Stimulated activated CD8-positive, alpha-beta memory T cell treated with anti-CD3 and anti-CD28 coated beads, Interleukin-7, amount 100 ng/mL, for 1 hour (primary cell): ENCODE results near the gene RBL2.
"Not testable (repeated sequence)": the region's sequence is repeated elsewhere in the genome, so short reads cannot be mapped to it uniquely, and the experiment has no call there.

Experiments
- DNase-seq, 2 donors: peaks; one replicate each; pipeline ENCODE4 v3.0.0-alpha.2; 2020; ENCODE audit warnings: low read depth in 2 of 2

Gene RBL2, protein sequence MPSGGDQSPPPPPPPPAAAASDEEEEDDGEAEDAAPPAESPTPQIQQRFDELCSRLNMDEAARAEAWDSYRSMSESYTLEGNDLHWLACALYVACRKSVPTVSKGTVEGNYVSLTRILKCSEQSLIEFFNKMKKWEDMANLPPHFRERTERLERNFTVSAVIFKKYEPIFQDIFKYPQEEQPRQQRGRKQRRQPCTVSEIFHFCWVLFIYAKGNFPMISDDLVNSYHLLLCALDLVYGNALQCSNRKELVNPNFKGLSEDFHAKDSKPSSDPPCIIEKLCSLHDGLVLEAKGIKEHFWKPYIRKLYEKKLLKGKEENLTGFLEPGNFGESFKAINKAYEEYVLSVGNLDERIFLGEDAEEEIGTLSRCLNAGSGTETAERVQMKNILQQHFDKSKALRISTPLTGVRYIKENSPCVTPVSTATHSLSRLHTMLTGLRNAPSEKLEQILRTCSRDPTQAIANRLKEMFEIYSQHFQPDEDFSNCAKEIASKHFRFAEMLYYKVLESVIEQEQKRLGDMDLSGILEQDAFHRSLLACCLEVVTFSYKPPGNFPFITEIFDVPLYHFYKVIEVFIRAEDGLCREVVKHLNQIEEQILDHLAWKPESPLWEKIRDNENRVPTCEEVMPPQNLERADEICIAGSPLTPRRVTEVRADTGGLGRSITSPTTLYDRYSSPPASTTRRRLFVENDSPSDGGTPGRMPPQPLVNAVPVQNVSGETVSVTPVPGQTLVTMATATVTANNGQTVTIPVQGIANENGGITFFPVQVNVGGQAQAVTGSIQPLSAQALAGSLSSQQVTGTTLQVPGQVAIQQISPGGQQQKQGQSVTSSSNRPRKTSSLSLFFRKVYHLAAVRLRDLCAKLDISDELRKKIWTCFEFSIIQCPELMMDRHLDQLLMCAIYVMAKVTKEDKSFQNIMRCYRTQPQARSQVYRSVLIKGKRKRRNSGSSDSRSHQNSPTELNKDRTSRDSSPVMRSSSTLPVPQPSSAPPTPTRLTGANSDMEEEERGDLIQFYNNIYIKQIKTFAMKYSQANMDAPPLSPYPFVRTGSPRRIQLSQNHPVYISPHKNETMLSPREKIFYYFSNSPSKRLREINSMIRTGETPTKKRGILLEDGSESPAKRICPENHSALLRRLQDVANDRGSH

DNA sequence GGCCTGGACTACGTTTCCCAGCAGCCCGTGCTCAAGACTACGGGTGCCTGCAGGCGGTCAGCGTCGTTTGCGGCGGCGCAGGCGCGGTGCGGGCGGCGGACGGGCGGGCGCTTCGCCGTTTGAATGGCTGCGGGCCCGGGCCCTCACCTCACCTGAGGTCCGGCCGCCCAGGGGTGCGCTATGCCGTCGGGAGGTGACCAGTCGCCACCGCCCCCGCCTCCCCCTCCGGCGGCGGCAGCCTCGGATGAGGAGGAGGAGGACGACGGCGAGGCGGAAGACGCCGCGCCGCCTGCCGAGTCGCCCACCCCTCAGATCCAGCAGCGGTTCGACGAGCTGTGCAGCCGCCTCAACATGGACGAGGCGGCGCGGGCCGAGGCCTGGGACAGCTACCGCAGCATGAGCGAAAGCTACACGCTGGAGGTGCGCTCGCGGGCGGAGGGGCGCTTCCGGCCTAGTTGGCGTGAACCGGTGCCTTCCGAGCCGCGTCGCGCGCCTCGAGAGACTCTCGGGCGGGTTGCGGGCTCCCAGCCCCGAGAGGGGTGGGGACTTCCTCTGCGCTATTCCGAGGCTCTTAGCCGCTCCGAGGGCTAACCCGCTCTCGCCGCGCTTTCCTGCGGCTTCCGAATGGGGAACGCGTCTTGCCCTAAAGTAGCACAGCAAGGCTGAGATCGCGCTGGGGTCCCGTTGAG lies at the start of gene RBL2:
RBL2 (plus strand) TSS at position 95 of the 689 bp plus-strand sequence; CDS start at position 181, 86 bp downstream.
- DNase-seq, result peak; percentile 67 to 72

DNA sequence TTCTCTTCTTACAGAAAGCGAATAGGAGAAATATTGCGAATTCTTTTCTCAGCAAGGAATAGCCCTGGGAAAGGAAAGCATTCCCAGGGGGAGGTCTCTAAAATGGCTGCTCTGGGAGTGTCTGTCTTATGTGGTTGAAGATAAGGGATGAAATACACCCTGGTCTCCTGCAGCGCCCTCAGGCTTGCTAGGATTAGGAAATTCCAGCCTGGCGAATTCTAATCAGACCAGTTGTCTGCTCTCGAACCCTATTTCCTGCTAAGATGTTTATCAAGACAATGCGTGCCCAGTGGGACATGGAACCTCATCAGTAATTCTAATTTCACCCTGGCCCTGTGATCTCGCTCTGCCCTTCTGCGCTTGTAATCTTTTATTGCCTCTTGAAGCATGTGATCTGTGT lies 49.7 kb upstream of the RBL2 start:
- not testable (repeated sequence) for DNase-seq

DNA sequence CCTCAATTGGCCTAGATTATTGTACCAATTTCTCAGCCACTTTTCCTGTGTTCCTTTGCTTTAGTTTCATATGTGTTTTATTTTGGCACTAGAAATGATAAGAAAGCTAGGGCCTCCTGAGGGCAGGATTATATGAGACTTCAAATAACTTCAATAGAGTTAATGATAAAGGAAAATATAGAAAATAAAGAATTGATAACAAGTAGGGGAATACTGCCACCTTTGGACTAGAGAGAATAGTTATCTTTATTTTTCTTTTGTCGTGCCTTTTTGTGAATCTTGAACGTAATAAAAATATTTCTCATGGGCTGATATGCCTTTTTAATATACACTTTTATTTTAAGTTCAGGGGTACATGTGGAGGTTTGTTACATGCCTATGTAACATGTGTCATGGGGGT lies 29.3 kb upstream of the RBL2 start:
- no peak for DNase-seq

DNA sequence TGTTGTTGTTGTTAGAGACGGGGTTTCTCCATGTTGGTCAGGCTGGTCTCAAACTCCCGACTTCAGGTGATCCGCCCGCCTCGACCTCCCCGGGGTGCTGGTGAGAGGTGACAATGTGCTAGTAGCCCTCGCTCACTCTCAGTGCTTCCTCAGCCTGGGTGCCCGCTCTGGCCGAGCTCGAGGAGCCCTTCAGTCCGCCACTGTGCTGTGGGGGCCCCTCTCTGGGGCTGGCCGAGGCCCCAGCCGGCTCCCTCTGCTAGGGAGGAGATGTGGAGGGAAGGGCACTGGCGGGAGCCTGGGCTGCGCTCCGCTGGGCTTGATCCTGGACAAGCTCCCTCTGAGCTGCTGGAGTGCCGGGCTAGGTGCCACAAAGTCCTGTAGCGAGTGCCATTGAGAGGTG lies 21.7 kb upstream of the RBL2 start:
- no peak for DNase-seq

DNA sequence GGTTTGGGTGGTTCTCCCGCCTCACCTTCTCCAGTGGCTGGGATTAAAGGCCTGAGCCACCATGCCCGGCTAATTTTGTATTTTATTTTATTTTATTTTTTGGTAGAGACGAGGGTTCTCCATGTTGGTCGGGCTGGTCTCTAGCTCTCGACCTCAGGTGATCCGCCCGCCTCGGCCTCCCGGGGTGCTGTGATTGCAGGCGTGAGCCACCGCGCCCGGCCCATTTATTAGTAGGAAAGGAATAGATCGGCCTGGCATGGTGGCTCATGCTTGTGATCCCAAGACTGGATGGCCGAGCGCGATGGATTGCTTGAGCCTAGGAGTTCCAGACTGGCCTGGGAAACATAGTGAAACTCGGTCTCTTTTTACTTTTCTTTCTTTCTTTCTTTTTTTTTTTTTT lies 20.4 kb upstream of the RBL2 start:
- DNase-seq, result no peak

DNA sequence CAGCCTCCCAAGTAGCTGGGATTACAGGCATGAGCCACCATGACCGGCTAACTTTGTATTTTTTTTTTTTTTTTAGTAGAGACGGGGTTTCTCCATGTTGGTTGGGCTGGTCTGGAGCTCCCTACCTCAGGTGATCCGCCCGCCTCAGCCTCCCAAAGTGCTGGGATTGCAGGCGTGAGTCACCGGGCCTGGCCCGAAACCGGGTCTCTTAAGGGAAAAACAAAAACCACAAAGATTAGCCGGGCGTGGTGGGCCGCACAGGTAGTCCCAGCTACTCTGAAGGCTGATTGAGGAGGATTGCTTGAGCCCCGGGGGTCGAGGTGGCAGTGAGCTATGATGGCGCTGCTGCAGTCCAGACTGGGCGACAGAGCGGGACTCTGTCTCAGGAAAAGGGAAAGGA lies 19.9 kb upstream of the RBL2 start:
- DNase-seq, result no peak

DNA sequence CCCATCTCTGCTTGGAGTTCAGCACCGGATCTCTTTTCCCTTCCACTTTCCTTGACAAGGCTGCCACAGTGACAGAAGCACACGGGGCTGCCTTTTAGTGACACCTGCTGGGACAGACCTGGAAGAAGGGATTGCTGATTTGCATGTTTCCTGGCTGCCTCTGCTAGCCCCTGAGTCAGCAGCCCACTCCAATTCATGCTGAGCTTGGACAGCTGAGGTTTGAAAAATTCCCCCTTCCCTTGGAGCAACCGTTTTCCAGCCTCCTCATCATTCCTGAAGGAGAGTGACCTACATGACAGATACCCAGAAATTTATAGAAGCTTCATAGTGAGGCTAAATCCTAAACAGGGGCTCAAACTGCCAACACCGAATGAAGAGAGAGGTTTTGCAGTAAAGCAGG lies 18.8 kb upstream of the RBL2 start:
- DNase-seq, result no peak

DNA sequence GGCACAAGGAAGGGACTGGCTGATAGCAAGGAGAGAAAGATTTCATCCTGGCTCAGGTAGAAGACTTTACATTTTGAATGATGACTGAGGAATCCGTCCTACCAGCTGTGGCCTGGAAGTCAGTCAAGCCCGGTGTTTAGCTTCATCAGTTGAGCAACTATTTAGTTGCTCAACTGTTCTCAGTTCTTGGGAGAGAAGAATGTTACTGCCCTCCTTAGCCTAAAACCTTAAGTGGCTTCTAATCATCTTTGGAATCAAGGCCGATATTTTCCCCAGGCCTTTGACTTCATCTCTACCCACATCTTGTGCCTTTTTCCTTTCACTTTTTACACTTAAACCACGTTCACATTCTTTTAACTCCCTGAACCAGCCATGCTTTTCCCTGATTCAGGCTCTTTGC lies 17.3 kb upstream of the RBL2 start:
- no peak for DNase-seq

DNA sequence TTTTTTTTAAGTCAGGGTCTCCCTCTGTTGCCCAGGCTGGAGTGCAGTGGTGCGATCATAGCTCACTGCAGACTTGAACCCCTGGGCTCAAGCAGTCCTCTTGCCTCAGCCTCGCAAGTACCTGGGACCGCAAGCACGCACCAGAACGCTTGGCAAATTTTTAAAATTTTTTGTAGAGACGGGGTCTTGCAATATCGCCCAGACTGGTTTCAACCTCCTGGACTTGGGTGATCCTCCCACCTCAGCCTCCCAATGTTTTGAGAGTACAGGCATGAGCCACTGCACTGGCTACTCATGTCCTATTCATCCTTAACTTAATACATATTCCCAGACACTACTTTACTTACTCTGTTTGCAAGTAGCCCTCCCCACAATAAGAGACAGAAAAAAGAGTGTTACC lies 16.3 kb upstream of the RBL2 start:
- no peak for DNase-seq

DNA sequence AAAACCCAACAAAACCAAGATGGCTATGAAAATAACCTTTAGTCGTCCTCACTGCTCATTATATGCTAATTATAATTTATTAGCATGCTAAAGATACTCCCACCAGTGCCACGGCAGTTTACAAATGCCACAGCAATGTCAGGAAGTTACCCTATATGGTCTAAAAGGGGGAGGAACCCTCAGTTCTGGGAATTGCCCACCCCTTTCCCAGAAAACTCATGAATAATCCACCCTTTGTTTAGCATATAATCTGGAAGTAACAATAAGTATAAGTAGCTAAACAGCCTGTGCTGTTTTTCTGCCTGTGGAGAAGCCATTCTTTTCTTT lies 14.9 kb upstream of the RBL2 start:
- DNase-seq, result not testable (repeated sequence)

DNA sequence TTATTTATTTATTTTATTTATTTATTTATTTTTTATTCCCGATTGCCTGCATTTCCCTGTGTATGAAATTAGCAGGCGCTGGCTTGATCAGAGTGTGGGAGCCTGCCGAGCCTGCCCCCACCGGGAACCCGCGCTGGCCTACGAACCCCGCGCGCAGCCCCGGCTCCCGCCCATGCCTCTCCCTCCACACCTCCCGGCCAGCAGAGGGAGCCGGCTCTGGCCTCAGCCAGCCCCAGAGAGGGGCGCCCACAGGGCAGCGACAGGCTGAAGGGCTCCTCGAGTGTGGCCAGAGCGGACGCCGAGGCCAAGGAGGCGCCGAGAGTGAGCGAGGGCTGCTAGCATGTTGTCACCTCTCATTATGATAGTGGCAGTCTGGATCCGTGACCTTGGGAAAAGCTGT lies 13.0 kb upstream of the RBL2 start:
- DNase-seq, result no peak

DNA sequence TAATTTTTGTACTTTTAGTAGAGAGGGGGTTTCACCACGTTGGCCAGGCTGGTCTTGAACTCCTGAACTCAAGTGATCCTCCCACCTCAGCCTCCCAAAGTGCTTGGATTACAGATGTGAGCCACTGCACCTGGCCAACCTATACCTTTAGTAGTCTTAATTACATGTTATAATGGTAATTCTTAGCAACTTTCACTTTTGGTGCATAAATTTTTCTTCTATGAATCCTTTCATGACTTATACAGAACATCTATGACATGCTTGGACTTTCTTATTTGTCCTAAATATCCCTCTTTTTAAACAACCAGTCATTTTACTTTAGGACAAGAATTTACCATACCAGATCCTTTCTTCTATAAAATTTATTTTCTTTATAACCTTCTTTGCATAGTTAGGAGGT lies 10.3 kb upstream of the RBL2 start:
- not testable (repeated sequence) for DNase-seq

DNA sequence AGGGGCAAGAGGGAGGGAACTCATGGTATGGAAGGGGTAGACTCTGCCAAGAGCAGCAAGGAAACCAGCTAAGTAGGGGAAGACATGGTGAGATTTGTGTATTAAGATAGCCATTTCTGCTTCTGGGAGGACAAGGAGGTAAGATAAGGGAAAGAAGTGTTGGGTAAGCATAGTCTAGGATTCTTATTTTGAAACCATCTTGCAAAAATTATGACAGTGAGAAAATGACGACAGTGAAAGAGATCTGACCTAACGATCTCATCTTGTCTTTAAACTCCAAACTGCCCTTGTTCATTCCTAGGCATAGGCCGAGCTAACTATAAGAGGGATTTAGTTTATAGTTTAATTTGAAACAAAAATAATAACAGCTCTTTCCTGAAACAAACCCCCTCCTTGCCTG lies 5.6 kb upstream of the RBL2 start:
- DNase-seq, result no peak

DNA sequence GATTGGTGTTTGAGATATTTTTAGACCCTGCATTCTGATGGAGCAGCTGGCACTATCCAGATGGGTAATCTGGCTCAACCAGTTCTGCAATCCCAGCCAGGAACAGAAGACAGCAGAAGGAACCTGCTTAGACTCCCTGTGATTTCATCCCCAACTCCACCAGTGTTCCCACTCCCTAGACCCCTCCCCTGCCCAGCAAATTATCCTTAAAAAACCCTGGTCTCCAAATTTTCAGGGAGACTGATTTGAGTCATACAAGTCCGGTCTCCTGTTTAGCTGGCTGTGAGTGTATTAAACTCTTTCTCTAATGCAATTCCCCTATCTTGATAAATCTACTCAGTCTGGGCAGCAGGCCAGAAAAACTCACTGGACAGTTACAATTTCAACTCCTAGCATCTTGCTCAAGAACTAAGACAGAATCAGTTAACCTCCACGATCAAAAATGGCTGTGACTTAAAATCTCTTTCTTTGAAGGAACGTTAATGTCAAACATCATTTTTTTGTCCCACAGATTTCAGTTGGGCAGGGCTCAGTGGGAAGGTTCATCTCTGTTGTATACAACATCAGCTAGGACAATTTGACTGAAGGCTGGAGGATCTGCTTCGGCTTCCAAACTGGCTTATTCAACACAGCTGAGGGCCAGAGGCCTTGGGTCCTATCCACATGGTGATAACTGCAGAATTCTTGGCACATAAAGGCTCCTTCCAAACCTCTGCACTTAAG lies 4.9 kb upstream of the RBL2 start:
- DNase-seq, result no peak

DNA sequence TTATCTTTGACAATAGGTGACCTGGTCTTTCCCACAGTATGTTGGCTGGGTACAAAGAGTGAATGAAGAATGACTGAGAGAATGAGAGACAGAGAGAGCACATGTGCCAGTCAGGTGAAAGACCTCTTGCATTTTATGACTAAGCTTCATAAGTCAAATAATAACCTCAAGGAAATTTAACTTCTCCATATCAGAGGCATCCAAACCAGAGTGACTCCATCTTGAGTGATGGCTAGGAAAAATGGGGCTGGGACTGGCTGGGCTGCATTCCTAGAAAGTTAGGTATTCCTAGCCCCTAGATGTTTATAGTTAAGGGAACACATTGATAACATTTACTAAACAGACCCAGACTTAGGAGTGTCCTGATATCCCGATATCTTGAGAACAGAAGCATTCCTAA lies 3.9 kb upstream of the RBL2 start:
- no peak for DNase-seq

DNA sequence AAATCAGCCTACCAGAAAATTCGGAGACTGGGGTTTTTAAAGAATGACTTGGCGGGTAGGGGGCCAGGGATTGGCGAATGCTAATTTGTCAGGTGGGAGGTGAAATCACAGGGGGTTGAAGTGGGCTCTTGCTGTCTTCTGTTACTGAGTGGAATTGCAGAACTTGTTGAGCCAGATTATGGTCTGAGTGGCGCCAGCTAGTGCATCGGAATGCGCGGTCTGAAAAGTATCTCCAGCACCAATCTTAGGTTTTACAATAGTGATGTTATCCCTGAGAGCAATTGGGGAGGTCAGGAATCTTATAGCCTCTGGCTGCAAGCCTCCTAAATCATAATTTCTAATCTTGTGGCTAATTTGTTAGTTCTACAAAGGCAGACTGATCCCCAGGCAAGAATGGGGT lies 762 bp upstream of the RBL2 start:
- DNase-seq, result no peak

DNA sequence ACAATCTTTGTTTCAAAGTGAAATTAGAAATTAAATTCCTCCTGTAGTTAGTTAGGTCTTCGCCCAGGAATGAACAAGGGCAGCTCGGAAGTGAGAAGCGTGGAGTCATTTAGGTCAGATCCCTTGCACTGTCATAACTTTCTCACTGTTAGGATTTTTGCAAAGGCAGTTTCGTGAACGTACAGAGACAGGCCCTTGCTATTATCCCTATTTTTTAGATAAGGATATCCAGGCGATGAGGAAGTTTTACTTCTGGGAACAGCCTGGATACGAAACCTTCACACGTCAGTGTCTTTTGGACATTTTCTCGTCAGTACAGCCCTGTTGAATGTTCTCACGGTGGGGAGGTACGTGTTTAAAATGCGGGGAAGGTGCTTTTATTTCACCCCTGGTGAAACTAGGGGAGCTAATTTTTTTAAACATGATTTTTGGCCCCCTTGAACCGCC lies 318 bp upstream of the RBL2 start:
- DNase-seq, result no peak

DNA sequence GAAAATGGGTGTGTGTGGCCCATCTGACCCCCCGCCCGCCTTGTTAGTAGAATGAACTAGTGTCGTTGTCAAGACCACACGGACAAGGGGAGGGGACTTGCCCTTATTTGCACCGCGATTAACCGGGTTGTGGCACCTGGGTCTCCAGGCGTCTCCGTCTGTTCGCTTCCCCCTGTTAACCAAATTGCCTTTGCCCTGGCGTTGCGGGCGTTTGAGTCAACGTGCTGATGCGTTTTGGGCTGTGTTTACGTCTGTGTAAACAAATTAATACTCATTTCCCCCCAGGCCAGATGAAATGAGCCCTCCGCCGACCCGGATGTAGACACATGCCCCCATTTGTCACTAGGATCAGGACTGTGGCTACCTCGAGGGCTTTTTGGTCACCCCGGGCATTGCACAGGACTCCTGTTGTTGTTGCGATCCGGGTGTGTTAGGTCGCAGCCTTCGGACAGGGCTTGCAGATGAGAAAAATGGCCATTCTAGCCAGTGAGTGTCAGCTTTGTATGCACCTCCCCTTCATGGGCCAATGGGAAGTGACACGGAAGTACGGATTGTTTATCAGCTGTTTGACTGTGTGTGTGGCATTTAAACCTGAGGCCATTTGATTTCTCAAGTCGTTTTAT lies 906 bp downstream of the RBL2 start:
- peak; percentile 32 to 46 for DNase-seq

DNA sequence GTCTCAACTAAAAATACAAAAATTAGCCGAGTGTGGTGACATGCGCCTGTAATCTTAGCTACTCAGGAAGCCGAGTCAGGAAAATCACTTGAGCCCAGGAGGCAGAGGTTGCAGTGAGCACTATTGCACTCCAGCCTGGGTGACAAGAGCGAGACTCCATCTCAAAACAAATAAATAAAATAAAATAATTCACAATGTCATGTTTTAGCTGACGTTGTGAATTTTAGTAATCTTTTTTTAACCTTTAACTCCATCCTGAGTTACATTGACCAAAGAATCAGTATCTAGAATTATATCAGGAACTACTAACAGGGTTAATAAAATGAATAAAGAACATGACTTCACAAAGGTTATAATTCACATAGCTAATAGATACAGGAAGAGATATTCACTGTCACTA lies 5.9 kb downstream of the RBL2 start:
- no peak for DNase-seq

DNA sequence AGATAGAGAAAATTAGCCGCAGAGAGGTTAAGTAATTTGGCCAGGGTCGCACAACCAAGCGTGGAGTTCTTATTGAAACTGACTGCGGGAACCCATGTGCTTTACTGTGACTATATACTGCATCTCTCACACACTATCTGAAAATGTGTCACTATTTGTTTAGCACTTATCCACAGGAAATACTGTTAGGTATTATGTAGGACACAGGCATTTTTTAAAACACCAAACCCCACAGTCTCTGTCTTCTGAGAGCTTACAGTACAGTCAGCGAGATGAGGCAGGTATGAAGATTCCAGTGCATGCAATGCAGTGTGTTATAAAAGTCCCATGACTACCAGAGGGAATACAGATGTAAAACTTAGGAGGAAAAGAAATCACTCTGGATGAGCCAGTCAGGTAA lies 11.3 kb downstream of the RBL2 start:
- DNase-seq, result no peak

DNA sequence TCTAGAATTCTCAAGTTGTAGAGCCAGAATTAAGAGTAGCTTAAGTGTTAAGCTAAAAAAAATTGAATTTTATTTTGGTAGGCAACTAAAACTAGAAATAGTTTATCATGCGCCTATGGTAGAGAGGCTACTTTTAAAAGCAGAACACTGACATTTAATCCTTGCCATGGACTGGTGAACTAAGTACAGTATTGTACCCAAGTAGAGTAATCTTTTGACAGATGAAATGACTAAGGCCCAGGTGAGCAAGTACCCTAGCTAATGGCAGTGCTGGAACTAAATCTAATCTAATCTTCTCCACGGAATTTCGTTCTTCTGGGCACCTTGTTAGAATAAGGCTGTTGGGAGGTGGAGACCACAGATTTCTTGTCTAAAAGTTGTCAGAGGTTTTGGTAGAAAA lies 11.8 kb downstream of the RBL2 start:
- DNase-seq, result no peak
